Measurements from ENCODE around the gene CFAP69.

Gene CFAP69

DNA sequence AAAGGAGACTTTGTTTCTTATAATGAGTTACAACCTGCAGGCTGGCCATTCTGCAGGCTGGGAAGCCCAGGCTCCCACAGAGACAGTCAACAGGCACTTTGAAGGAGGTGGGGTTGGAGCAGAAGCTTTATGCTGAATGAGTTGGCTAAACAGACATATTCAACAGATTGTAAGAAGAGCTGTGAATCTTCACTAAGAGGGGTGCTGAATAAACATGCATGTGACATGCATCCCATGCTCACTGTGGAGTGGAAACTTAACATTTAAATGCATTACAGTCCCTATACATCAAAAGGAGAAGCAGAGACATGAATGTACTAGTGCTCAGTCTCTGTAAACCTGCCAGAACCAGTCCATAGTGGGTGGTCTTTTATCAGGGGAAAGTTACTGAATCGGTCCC, 1.4 kb upstream of the CFAP69 start:
- H3K4me3 ChIP-seq (ENCODE audit: low read depth, low read length): no peak overlapping the region
- TF ChIP-seq POLR2A (IDR thresholded peaks at IDR 0.05; ENCODE audit: extremely low read depth, insufficient read length) (no peak), MAX (IDR thresholded peaks at IDR 0.05; ENCODE audit: low read depth, low read length) (no peak), MYC (IDR thresholded peaks at IDR 0.05; ENCODE audit: low read depth, low read length) (no peak), CTCF (IDR thresholded peaks at IDR 0.05; ENCODE audit: low read depth, low read length) (no peak)
- DNase-seq (ENCODE audit: low read depth): no peak

DNA sequence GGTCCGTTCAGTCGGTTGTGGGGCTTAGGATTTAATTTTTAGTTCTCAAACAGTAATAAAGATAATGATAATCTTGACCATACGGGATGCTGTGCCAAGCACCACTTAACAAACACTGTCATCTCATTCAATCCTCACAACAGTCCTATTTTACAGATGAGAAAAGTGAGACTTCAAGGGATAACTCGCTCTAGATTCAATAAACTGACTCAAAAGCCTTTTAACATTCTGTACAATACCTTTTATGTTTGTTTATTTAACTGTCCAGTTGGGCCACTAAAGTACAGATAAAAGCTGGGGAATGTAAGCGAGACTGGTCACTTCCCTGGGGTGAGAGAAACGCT, 437 bp upstream of the CFAP69 start:
- peak overlapping the region; percentile 89 for H3K4me3 ChIP-seq (ENCODE audit: low read depth, low read length)
- no peak for TF ChIP-seq POLR2A (IDR thresholded peaks at IDR 0.05; ENCODE audit: extremely low read depth, insufficient read length)
- no peak for TF ChIP-seq CTCF (IDR thresholded peaks at IDR 0.05; ENCODE audit: low read depth, low read length)
- no peak for TF ChIP-seq MAX (IDR thresholded peaks at IDR 0.05; ENCODE audit: low read depth, low read length)
- TF ChIP-seq MYC (IDR thresholded peaks at IDR 0.05; ENCODE audit: low read depth, low read length): no peak
- no peak for DNase-seq (ENCODE audit: low read depth)

GRCh38 chr7:90246171-90246570, 1.2 kb downstream of the CFAP69 start:
- TF ChIP-seq MYC (IDR thresholded peaks at IDR 0.05; ENCODE audit: low read depth, low read length): no peak
- no peak for TF ChIP-seq POLR2A (IDR thresholded peaks at IDR 0.05; ENCODE audit: extremely low read depth, insufficient read length)
- no peak for TF ChIP-seq CTCF (IDR thresholded peaks at IDR 0.05; ENCODE audit: low read depth, low read length)
- TF ChIP-seq MAX (IDR thresholded peaks at IDR 0.05; ENCODE audit: low read depth, low read length): no peak
- no peak for DNase-seq (ENCODE audit: low read depth)
- peak overlapping the region; percentile 89 for H3K4me3 ChIP-seq (ENCODE audit: low read depth, low read length)

- no peak for DNase-seq (ENCODE audit: low read depth)
- H3K4me3 ChIP-seq (ENCODE audit: low read depth, low read length): no peak overlapping the region
- TF ChIP-seq MYC (IDR thresholded peaks at IDR 0.05; ENCODE audit: low read depth, low read length): no peak
- TF ChIP-seq POLR2A (IDR thresholded peaks at IDR 0.05; ENCODE audit: extremely low read depth, insufficient read length): no peak
- TF ChIP-seq MAX (IDR thresholded peaks at IDR 0.05; ENCODE audit: low read depth, low read length): no peak
- TF ChIP-seq CTCF (IDR thresholded peaks at IDR 0.05; ENCODE audit: low read depth, low read length): no peak
Measured at GRCh38 chr7:90248706-90249105, 3.7 kb downstream of the CFAP69 start.

- no peak for TF ChIP-seq MYC (IDR thresholded peaks at IDR 0.05; ENCODE audit: low read depth, low read length)
- TF ChIP-seq POLR2A (IDR thresholded peaks at IDR 0.05; ENCODE audit: extremely low read depth, insufficient read length): no peak
- no peak for TF ChIP-seq MAX (IDR thresholded peaks at IDR 0.05; ENCODE audit: low read depth, low read length)
- no peak for TF ChIP-seq CTCF (IDR thresholded peaks at IDR 0.05; ENCODE audit: low read depth, low read length)
- no peak for DNase-seq (ENCODE audit: low read depth)
Measured at GRCh38 chr7:90250601-90251303, 5.8 kb downstream of the CFAP69 start.

More at GRCh38 chr7:90250601-90251303, 5.8 kb downstream of the CFAP69 start:
- no peak overlapping the region for H3K4me3 ChIP-seq (ENCODE audit: low read depth, low read length)
